Astrocyte (in vitro differentiated cells and primary cell): ENCODE data around the gene ANO7.

Experiments
- CTCF ChIP-seq: IDR thresholded peaks from 2 replicates; pipeline ENCODE4 v1.5.1; 2011; ENCODE audit warnings: low read depth, mild to moderate bottlenecking, inconsistent platforms, low read length, moderate library complexity; ENCODE audit not compliant: insufficient read depth
- EZH2 ChIP-seq: IDR thresholded peaks from 2 replicates; pipeline ENCODE4 v1.6.1; 2012; ENCODE audit warnings: mild to moderate bottlenecking, low read length, inconsistent platforms; ENCODE audit not compliant: insufficient read depth

DNA sequence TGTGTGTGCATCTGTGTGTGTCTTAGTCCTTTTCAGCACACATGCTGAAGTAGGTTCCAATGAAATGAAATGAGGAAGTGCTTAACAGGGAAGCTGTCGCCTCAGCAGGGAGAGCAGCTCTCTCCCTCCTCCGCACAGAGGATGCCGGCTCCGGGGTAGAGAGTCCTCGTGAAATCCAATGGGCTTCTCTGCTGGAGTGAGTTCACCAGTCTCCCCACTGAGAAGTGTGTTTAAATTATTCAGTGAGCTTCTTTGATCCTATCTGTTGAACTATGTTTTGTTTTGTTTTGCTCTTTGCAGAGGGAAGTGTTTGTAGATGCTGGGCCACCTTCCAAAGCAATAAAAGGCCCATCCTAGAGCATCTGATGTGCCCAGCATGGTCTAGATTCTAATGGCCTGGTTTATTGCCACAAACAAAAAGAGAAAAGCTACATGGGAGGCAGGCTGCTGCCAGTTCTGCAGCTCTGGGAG is 31.5 kb upstream of the ANO7 start:
- TF ChIP-seq CTCF (no peak), EZH2 (no peak)
